Spleen (tissue), 3 donors: Measurements from ENCODE around the gene RYR1.

Experiments used
- POLR2A ChIP-seq, 3 donors: fragments of 450-650 bp; IDR thresholded peaks; one replicate each; pipeline ENCODE4 v1.5.1; 2017; ENCODE audit warnings: antibody characterized with exemption in 3 of 3, mild to moderate bottlenecking in 1 of 3
- POLR2AphosphoS5 ChIP-seq, 3 donors: sonication (generic); formaldehyde crosslinking; IDR thresholded peaks; one replicate each; pipeline ENCODE4 v1.5.1; 2017; ENCODE audit warnings: antibody characterized with exemption in 3 of 3

DNA sequence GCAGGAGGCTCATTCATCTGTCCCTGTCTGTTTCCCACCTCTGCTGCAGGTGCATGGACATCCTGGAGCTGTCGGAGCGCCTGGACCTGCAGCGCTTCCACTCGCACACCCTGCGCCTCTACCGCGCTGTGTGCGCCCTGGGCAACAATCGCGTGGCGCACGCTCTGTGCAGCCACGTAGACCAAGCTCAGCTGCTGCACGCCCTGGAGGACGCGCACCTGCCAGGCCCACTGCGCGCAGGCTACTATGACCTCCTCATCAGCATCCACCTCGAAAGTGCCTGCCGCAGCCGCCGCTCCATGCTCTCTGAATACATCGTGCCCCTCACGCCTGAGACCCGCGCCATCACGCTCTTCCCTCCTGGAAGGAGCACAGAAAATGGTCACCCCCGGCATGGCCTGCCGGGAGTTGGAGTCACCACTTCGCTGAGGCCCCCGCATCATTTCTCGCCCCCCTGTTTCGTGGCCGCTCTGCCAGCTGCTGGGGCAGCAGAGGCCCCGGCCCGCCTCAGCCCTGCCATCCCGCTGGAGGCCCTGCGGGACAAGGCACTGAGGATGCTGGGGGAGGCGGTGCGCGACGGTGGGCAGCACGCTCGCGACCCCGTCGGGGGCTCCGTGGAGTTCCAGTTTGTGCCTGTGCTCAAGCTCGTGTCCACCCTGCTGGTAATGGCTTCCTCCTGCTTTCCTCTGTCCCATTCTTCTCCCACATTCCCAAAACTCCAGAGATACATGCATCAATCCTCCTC is 52.2 kb downstream of the RYR1 start:
- TF ChIP-seq POLR2AphosphoS5 (IDR thresholded peaks at IDR 0.05) (no peak), POLR2A (IDR thresholded peaks at IDR 0.05) (no peak)
